MM.1S (cell line): ENCODE results near the gene PARP12.

Experiments used
- DNase-seq: peaks from one replicate; pipeline ENCODE4 v3.0.0-alpha.2; 2015
- H2AFZ ChIP-seq: fragments of 300-600 bp; sonication (generic); 2 replicates; pipeline ENCODE4 v1.6.0; 2016; ENCODE audit warnings: antibody characterized with exemption, low read length
- H3F3A ChIP-seq: fragments of 300-600 bp; sonication (generic); 2 replicates; pipeline ENCODE4 v1.6.1; 2016; ENCODE audit warnings: mild to moderate bottlenecking, antibody characterized with exemption, low read length, moderate library complexity, mixed read lengths; ENCODE audit not compliant: insufficient read depth
- H3K27ac ChIP-seq: fragments of 300-600 bp; sonication (generic); 2 replicates; pipeline ENCODE4 v1.5.1; 2016; ENCODE audit warnings: mild to moderate bottlenecking, low read length
- H3K27me3 ChIP-seq: fragments of 300-600 bp; sonication (generic); replicated peaks from 2 replicates; pipeline ENCODE4 v1.6.0; 2016; ENCODE audit warnings: low read length; ENCODE audit not compliant: insufficient read depth
- H3K36me3 ChIP-seq: fragments of 300-600 bp; sonication (generic); replicated peaks from 2 replicates; pipeline ENCODE4 v1.6.1; 2016; ENCODE audit warnings: mild to moderate bottlenecking, low read length, mixed read lengths; ENCODE audit not compliant: insufficient read depth
- H3K4me1 ChIP-seq: fragments of 300-600 bp; sonication (generic); 2 replicates; pipeline ENCODE4 v1.6.1; 2016; ENCODE audit warnings: low read length, mixed read lengths
- H3K4me2 ChIP-seq: fragments of 300-600 bp; sonication (generic); 2 replicates; pipeline ENCODE4 v1.6.0; 2016; ENCODE audit warnings: low read depth, low read length
- H3K4me3 ChIP-seq: fragments of 300-600 bp; sonication (generic); 2 replicates; pipeline ENCODE4 v1.5.1; 2016; ENCODE audit warnings: low read length, mixed read lengths
- H3K79me2 ChIP-seq: fragments of 300-600 bp; sonication (generic); 2 replicates; pipeline ENCODE4 v1.6.1; 2016; ENCODE audit warnings: mixed run types, low read length, mixed read lengths
- H3K9ac ChIP-seq: fragments of 300-600 bp; sonication (generic); 2 replicates; pipeline ENCODE4 v1.6.1; 2016; ENCODE audit warnings: low read length, mixed read lengths
- H3K9me2 ChIP-seq: fragments of 300-600 bp; sonication (generic); replicated peaks from 2 replicates; pipeline ENCODE4 v1.6.1; 2016; ENCODE audit warnings: mild to moderate bottlenecking, low read length, mixed read lengths; ENCODE audit not compliant: insufficient read depth
- H3K9me3 ChIP-seq: fragments of 300-600 bp; sonication (generic); replicated peaks from 2 replicates; pipeline ENCODE4 v1.6.1; 2016; ENCODE audit warnings: mild to moderate bottlenecking, low read length, mixed read lengths; ENCODE audit not compliant: insufficient read depth
- H4K20me1 ChIP-seq: fragments of 300-600 bp; sonication (generic); 2 replicates; pipeline ENCODE4 v1.6.1; 2016; ENCODE audit warnings: mild to moderate bottlenecking, low read length, moderate library complexity, mixed read lengths; ENCODE audit not compliant: insufficient read depth
- EZH2 ChIP-seq: fragments of 300-600 bp; sonication (generic); optimal IDR thresholded peaks from 2 replicates; pipeline ENCODE3; 2017; ENCODE audit warnings: low read depth, mild to moderate bottlenecking, antibody characterized with exemption, low read length, mixed read lengths
- EZH2phosphoT487 ChIP-seq: fragments of 300-600 bp; sonication (generic); IDR thresholded peaks from 2 replicates; pipeline ENCODE4 v1.6.1; 2018; ENCODE audit warnings: antibody characterized with exemption, low read length
- TF ChIP-seq, protein P1 (sequence below): fragments of 300-600 bp; sonication (generic); IDR thresholded peaks from 2 replicates; pipeline ENCODE4 v1.5.1; 2016; ENCODE audit warnings: antibody characterized with exemption, low read length, mixed read lengths

PARP12 gene

DNA sequence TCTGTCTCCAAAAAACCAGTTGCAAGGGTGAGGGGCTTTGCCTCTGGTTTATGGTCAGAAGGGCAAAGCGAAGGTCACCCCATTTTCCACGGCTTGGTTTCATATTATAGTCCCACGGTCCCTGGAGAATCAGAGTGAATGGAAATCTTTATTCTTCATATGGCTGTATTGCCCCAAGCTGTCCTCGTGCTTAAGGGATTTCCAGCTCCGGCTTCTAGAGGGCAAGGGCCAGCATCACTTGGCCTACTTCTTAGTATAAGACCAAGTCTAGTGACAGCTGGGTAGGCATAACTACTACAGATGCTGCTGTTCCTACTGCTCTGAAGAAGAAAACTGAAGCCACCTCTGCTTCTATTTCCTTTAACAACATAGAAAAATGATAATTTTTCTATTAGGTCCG, 63.2 kb downstream of the PARP12 start:
- H3K9me3 ChIP-seq = no peaks in the 10 kb centered on the region
- DNase-seq = no peak
- H3K27ac ChIP-seq = no peak overlapping the region
- H3K36me3 ChIP-seq = no peaks in the 10 kb centered on the region
- no peak for TF ChIP-seq EZH2phosphoT487
- no peak for TF ChIP-seq EZH2
- TF ChIP-seq, protein P1, sequence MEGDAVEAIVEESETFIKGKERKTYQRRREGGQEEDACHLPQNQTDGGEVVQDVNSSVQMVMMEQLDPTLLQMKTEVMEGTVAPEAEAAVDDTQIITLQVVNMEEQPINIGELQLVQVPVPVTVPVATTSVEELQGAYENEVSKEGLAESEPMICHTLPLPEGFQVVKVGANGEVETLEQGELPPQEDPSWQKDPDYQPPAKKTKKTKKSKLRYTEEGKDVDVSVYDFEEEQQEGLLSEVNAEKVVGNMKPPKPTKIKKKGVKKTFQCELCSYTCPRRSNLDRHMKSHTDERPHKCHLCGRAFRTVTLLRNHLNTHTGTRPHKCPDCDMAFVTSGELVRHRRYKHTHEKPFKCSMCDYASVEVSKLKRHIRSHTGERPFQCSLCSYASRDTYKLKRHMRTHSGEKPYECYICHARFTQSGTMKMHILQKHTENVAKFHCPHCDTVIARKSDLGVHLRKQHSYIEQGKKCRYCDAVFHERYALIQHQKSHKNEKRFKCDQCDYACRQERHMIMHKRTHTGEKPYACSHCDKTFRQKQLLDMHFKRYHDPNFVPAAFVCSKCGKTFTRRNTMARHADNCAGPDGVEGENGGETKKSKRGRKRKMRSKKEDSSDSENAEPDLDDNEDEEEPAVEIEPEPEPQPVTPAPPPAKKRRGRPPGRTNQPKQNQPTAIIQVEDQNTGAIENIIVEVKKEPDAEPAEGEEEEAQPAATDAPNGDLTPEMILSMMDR = no peak
- no peak overlapping the region for H3K4me3 ChIP-seq
- H2AFZ ChIP-seq = no peak overlapping the region
- no peaks in the 10 kb centered on the region for H3K9me2 ChIP-seq
- no peaks in the 10 kb centered on the region for H3K4me1 ChIP-seq
- H3K27me3 ChIP-seq = no peaks in the 10 kb centered on the region
- H3K4me2 ChIP-seq = no peak overlapping the region
- no peak overlapping the region for H3K9ac ChIP-seq
- H3K79me2 ChIP-seq = no peaks in the 10 kb centered on the region
- H3F3A ChIP-seq = no peaks in the 10 kb centered on the region
- no peaks in the 10 kb centered on the region for H4K20me1 ChIP-seq

DNA sequence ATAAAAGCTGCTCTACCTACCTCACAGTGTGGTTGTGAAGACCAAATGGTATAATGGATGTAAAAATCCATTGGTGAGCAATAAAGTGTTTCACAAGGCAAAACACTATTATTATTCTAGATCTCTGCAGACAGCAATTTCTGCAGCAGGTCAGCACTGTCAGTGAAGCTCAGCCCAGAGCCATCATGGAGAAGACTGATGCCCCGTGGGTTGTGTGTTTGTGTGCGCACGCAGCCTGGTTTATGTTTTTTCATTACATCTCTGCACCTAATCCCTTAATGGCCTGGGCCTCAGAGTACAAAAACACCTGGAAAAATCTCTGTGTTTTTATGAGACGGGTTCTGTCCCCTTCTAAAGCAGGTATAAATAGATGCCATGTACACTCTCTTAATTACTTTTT, 64.2 kb downstream of the PARP12 start:
- H3K27me3 ChIP-seq = no peaks in the 10 kb centered on the region
- H4K20me1 ChIP-seq = no peaks in the 10 kb centered on the region
- no peaks in the 10 kb centered on the region for H3F3A ChIP-seq
- H3K4me3 ChIP-seq = no peak overlapping the region
- no peak overlapping the region for H2AFZ ChIP-seq
- H3K9me2 ChIP-seq = no peaks in the 10 kb centered on the region
- no peak overlapping the region for H3K9ac ChIP-seq
- DNase-seq = no peak
- no peaks in the 10 kb centered on the region for H3K4me1 ChIP-seq
- no peak overlapping the region for H3K27ac ChIP-seq
- H3K4me2 ChIP-seq = no peak overlapping the region
- no peak for TF ChIP-seq EZH2phosphoT487
- TF ChIP-seq, protein P1 = no peak
- TF ChIP-seq EZH2 = no peak
- no peaks in the 10 kb centered on the region for H3K79me2 ChIP-seq
- H3K36me3 ChIP-seq = no peaks in the 10 kb centered on the region
- H3K9me3 ChIP-seq = no peaks in the 10 kb centered on the region

DNA sequence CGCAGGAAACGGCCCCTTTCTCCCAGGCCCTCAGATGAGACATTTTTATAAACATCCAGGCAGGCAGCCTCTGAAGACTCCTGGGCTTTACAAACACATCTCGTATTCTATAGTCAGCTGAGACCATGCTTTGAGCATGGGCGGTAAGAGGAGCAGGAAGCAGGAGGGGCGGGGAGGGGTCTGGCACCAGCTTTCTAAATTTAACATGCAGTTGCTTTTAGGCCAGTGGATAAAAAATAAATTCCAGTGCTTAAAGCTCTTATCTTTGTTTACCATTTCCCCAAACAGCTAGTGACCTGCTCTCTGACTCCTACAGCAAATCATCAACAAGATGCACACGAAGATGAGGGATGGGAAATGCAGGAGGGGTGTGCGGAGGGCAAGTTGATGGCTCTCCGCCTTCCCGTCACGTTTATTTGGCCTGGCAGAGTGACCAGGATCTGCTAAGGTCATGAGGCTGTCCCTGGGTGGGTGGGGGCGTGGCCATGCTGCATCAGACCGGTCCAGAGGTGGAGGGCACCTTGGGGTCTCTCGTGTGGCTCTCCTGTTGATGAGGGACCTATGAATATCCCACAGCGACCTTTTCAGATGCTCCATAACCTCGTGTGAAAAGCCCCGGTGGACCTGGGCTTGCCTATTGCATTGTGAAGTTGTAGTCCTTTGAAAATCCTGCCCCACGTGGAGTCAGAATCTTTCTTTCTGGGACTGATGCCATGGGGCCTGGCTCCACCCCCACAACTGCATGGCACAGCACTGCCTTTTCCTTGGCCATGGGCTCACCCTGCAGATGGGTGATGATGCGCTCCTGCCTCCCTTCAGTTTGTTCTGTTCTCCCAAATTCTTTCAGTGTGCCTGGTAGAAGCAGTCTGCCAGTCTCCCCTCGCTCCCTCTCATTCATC, 67.5 kb downstream of the PARP12 start:
- H3K9ac ChIP-seq = no peak overlapping the region
- H3K9me2 ChIP-seq = no peaks in the 10 kb centered on the region
- TF ChIP-seq EZH2phosphoT487 (no peak), EZH2 (no peak)
- TF ChIP-seq, protein P1 = no peak
- H3K79me2 ChIP-seq = no peaks in the 10 kb centered on the region
- no peaks in the 10 kb centered on the region for H3K9me3 ChIP-seq
- H4K20me1 ChIP-seq = no peaks in the 10 kb centered on the region
- H3K36me3 ChIP-seq = no peaks in the 10 kb centered on the region
- no peak overlapping the region for H3K4me2 ChIP-seq
- no peaks in the 10 kb centered on the region for H3K4me1 ChIP-seq
- no peak overlapping the region for H3K4me3 ChIP-seq
- H3K27me3 ChIP-seq = no peaks in the 10 kb centered on the region
- H2AFZ ChIP-seq = no peak overlapping the region
- no peak overlapping the region for H3K27ac ChIP-seq
- H3F3A ChIP-seq = no peaks in the 10 kb centered on the region
- DNase-seq = no peak
